SK-N-SH treated with all-trans-retinoic acid at 6 μM for 48 hours (cell line): ENCODE results near the gene ZNF319.

Experiments used
- BACH2 ChIP-seq: fragments of 250-450 bp; sonication (Bioruptor Pico); IDR thresholded peaks from 2 replicates; pipeline ENCODE4 v1.9.0; 2021; ENCODE audit warnings: mild to moderate bottlenecking, borderline replicate concordance
- ISL1 ChIP-seq: fragments of 250-450 bp; sonication (Bioruptor Pico); IDR thresholded peaks from 2 replicates; pipeline ENCODE4 v2.1.2; 2022; ENCODE audit warnings: mild to moderate bottlenecking, moderate library complexity
- OSR1 ChIP-seq: fragments of 250-450 bp; sonication (Bioruptor Pico); IDR thresholded peaks from 2 replicates; pipeline ENCODE4 v1.8.0; 2022; ENCODE audit warnings: moderate library complexity, mild to moderate bottlenecking, inconsistent platforms
- PPARA ChIP-seq: fragments of 250-450 bp; sonication (Bioruptor Pico); IDR thresholded peaks from 2 replicates; pipeline ENCODE4 v1.5.0; 2020; ENCODE audit warnings: mild to moderate bottlenecking, borderline replicate concordance
- RARB ChIP-seq: fragments of 250-450 bp; sonication (Bioruptor Pico); IDR thresholded peaks from 2 replicates; pipeline ENCODE4 v1.8.0; 2021; ENCODE audit warnings: mild to moderate bottlenecking, moderate library complexity
- ZFP3 ChIP-seq: fragments of 250-450 bp; sonication (Bioruptor Pico); IDR thresholded peaks from 2 replicates; pipeline ENCODE4 v1.5.0; 2020; ENCODE audit warnings: mild to moderate bottlenecking, moderate library complexity
- ZFP30 ChIP-seq: fragments of 450-650 bp; formaldehyde crosslinking; IDR thresholded peaks from 2 replicates; pipeline ENCODE4 v1.5.0; 2022; ENCODE audit warnings: mild to moderate bottlenecking, moderate library complexity
- ZNF565 ChIP-seq: fragments of 450-650 bp; formaldehyde crosslinking; conservative IDR thresholded peaks from 2 replicates; pipeline ENCODE4 v1.5.0; 2020; ENCODE audit warnings: low read depth, mild to moderate bottlenecking, moderate library complexity
- ZNF70 ChIP-seq: fragments of 450-650 bp; formaldehyde crosslinking; IDR thresholded peaks from 2 replicates; pipeline ENCODE4 v1.5.0; 2020; ENCODE audit warnings: mild to moderate bottlenecking, moderate library complexity
- ZNF8 ChIP-seq: fragments of 450-650 bp; formaldehyde crosslinking; IDR thresholded peaks from 2 replicates; pipeline ENCODE4 v1.5.0; 2020; ENCODE audit warnings: mild to moderate bottlenecking, moderate library complexity
- TF ChIP-seq, protein P1 (sequence below): fragments of 250-450 bp; sonication (Bioruptor Pico); IDR thresholded peaks from 2 replicates; pipeline ENCODE4 v1.8.0; 2020; ENCODE audit warnings: mild to moderate bottlenecking, moderate library complexity, borderline replicate concordance
- TF ChIP-seq, protein P2 (sequence below): fragments of 250-450 bp; sonication (Bioruptor Pico); IDR thresholded peaks from 2 replicates; pipeline ENCODE4 v1.5.1; 2021; ENCODE audit warnings: mild to moderate bottlenecking, moderate library complexity

DNA sequence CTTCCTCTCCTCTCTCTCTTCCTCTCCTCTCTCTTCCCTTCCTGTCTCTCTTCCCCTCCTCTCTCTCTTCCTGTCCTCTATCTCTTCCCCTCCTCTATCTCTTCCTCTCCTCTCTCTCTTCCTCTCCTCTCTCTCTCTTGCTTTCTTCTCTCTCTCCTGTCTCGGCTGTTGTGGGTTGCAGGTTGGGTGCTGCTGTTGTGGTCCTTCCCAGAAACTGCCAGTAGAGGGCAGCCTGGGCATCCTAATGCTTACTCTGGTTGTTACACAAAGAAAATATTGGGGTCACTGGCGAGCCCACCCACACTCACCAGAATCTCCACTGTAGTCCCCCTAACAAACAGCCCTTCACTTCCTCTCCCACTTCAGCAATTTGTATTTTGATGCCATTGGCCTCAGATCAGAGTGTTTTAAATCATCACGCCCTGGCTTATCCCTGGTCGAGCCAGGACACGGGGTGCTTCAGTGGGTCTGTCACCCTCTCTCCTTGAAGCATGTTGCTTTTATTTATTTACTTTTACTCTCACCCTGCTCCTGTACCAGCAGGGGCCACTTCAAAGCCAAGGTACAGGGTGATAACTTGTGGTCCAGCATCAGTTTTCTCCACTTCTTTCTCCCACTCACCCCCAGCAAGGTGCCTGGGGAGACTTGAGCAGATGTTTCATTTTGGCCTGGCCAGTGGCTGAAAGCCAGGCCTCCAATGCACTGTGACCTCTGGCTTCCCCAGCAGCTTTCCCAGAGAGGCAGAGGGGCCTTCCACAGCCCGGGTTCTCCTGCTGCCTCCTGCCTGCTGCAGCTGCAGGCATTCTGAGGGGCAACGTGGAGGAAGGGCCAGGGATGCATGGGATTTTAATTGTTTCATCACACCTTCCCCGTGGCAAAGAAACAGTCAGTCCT lies 20.4 kb upstream of the ZNF319 start:
- TF ChIP-seq ISL1 (CRISPR knock-in tag), result no peak
- TF ChIP-seq ZNF8 (CRISPR knock-in tag), result no peak
- TF ChIP-seq RARB (CRISPR knock-in tag), result no peak
- TF ChIP-seq, protein P1, sequence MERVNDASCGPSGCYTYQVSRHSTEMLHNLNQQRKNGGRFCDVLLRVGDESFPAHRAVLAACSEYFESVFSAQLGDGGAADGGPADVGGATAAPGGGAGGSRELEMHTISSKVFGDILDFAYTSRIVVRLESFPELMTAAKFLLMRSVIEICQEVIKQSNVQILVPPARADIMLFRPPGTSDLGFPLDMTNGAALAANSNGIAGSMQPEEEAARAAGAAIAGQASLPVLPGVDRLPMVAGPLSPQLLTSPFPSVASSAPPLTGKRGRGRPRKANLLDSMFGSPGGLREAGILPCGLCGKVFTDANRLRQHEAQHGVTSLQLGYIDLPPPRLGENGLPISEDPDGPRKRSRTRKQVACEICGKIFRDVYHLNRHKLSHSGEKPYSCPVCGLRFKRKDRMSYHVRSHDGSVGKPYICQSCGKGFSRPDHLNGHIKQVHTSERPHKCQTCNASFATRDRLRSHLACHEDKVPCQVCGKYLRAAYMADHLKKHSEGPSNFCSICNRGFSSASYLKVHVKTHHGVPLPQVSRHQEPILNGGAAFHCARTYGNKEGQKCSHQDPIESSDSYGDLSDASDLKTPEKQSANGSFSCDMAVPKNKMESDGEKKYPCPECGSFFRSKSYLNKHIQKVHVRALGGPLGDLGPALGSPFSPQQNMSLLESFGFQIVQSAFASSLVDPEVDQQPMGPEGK (CRISPR knock-in tag), result no peak
- no peak for TF ChIP-seq BACH2 (CRISPR knock-in tag)
- no peak for TF ChIP-seq ZNF565 (CRISPR knock-in tag)
- TF ChIP-seq PPARA, result no peak
- TF ChIP-seq ZFP30 (CRISPR knock-in tag), result no peak
- no peak for TF ChIP-seq ZNF70
- TF ChIP-seq ZFP3 (CRISPR knock-in tag), result no peak
- TF ChIP-seq OSR1, result no peak
- TF ChIP-seq, protein P2, sequence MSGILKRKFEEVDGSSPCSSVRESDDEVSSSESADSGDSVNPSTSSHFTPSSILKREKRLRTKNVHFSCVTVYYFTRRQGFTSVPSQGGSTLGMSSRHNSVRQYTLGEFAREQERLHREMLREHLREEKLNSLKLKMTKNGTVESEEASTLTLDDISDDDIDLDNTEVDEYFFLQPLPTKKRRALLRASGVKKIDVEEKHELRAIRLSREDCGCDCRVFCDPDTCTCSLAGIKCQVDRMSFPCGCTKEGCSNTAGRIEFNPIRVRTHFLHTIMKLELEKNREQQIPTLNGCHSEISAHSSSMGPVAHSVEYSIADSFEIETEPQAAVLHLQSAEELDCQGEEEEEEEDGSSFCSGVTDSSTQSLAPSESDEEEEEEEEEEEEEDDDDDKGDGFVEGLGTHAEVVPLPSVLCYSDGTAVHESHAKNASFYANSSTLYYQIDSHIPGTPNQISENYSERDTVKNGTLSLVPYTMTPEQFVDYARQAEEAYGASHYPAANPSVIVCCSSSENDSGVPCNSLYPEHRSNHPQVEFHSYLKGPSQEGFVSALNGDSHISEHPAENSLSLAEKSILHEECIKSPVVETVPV (CRISPR knock-in tag), result no peak
